SKM-1 (cell line): ENCODE data around the gene AKR1A1.
"Not testable (repeated sequence)": the region's sequence is repeated elsewhere in the genome, so short reads cannot be mapped to it uniquely, and the experiment has no call there.

ENCODE experiments used
- DNase-seq: peaks from one replicate; lab custom pipeline; 2025; ENCODE audit not compliant: unreplicated experiment; lab: John Stamatoyannopoulos, UW

AKR1A1 gene

GRCh38 chr1:45569571-45569961 lies 18.9 kb downstream of the AKR1A1 start:
- DNase-seq: no peak

- peak; percentile 18 for DNase-seq
Measured at GRCh38 chr1:45569962-45570581, 19.4 kb downstream of the AKR1A1 start.

GRCh38 chr1:45570631-45571030 lies 20.0 kb downstream of the AKR1A1 start:
- no peak for DNase-seq

- DNase-seq: no peak
Measured at GRCh38 chr1:45573231-45573804, 22.7 kb downstream of the AKR1A1 start.

- no peak for DNase-seq
Measured at GRCh38 chr1:45574105-45574626, 23.5 kb downstream of the AKR1A1 start.

GRCh38 chr1:45583264-45583665 lies 32.6 kb downstream of the AKR1A1 start:
- DNase-seq: peak; percentile 97

- DNase-seq: peak; percentile 84
Measured at GRCh38 chr1:45583666-45584350, 33.2 kb downstream of the AKR1A1 start, which contains the start of gene NASP. Gene NASP (plus strand): TSS chr1:45584041. CDS start chr1:45584147, 106 bp downstream.

- DNase-seq: peak; percentile 78
Measured at GRCh38 chr1:45584351-45585109, 33.9 kb downstream of the AKR1A1 start.

- DNase-seq: no peak
Measured at GRCh38 chr1:45585110-45585426, 34.4 kb downstream of the AKR1A1 start.

GRCh38 chr1:45585496-45586075 lies 35.0 kb downstream of the AKR1A1 start:
- no peak for DNase-seq

GRCh38 chr1:45586769-45587168 lies 36.1 kb downstream of the AKR1A1 start:
- no peak for DNase-seq

- no peak for DNase-seq
Measured at GRCh38 chr1:45589861-45590260, 39.2 kb downstream of the AKR1A1 start.

- no peak for DNase-seq
Measured at GRCh38 chr1:45594412-45594811, 43.8 kb downstream of the AKR1A1 start.

GRCh38 chr1:45596765-45597164 lies 46.1 kb downstream of the AKR1A1 start:
- not testable (repeated sequence) for DNase-seq

- DNase-seq: no peak
Measured at GRCh38 chr1:45604239-45604638, 53.6 kb downstream of the AKR1A1 start.

- no peak for DNase-seq
Measured at GRCh38 chr1:45607404-45608074, 56.9 kb downstream of the AKR1A1 start.

- no peak for DNase-seq
Measured at GRCh38 chr1:45608175-45609156, 57.8 kb downstream of the AKR1A1 start.

- no peak for DNase-seq
Measured at GRCh38 chr1:45610589-45611226, 60.1 kb downstream of the AKR1A1 start.
